ENCODE results near the gene CLIC6. TPM values are rescaled to one million over a fixed set of nuclear protein-coding genes. Genes with fewer than 3 reads are reported as not detected.

Gene CLIC6
- polyA plus RNA-seq, 2 of the 4 experiments (the other 2 are of a cell fraction): 0.01 to 0.08 TPM

DNA sequence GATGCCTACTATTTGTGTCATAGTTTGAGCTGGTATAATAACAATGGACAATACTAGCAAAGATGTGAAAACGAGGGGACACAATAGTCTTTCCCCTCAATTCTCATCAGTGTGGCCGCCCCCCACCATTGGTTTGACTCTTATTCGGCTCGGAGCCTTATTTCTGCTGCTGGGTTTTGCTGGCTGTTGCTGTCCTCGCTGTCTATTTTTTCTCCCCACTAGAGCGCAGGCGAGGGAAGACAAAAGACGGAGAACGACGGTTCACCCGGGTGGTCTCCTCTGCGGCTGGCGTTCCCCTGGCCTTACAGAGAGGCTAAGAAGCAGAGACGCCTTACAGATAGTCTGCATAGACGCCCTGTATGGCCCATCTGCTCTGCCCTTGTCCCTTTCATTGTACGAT lies 19.4 kb downstream of the CLIC6 start (continued):
- TF ChIP-seq EHF (CRISPR knock-in tag; IDR thresholded peaks at IDR 0.05) (no peak), RAD21 (conservative IDR thresholded peaks at IDR 0.05 in 1 of 2, IDR thresholded peaks at IDR 0.05 in 1 of 2) (peak; percentile 44 to 47; a peak in 3 of 5 replicates), MAZ (IDR thresholded peaks at IDR 0.05; ENCODE audit: borderline replicate concordance, low read depth, low read length) (no peak), HOXB13 (CRISPR knock-in tag; IDR thresholded peaks at IDR 0.05; ENCODE audit: low read depth) (no peak), RARB (CRISPR knock-in tag; IDR thresholded peaks at IDR 0.05) (no peak), HOXB5 (CRISPR knock-in tag; IDR thresholded peaks at IDR 0.05) (no peak), HOXA7 (CRISPR knock-in tag; IDR thresholded peaks at IDR 0.05) (no peak), SMC3 (IDR thresholded peaks at IDR 0.05) (peak; percentile 44; the same call in 2 of the 3 replicates), BHLHE40 (IDR thresholded peaks at IDR 0.05; ENCODE audit: low read depth, low read length) (no peak), RCOR1 (IDR thresholded peaks at IDR 0.05; ENCODE audit: low read depth, low read length) (no peak), CHD4 (IDR thresholded peaks at IDR 0.05; ENCODE audit: borderline replicate concordance) (no peak), ESRRA (IDR thresholded peaks at IDR 0.05; ENCODE audit: borderline replicate concordance, low read length) (no peak), SREBF2 (IDR thresholded peaks at IDR 0.05) (no peak), HEYL (CRISPR knock-in tag; IDR thresholded peaks at IDR 0.05) (no peak)
- TF ChIP-seq, protein P1, sequence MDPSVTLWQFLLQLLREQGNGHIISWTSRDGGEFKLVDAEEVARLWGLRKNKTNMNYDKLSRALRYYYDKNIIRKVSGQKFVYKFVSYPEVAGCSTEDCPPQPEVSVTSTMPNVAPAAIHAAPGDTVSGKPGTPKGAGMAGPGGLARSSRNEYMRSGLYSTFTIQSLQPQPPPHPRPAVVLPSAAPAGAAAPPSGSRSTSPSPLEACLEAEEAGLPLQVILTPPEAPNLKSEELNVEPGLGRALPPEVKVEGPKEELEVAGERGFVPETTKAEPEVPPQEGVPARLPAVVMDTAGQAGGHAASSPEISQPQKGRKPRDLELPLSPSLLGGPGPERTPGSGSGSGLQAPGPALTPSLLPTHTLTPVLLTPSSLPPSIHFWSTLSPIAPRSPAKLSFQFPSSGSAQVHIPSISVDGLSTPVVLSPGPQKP (IDR thresholded peaks at IDR 0.05; ENCODE audit: low read depth, low read length): no peak
- TF ChIP-seq, protein P2, sequence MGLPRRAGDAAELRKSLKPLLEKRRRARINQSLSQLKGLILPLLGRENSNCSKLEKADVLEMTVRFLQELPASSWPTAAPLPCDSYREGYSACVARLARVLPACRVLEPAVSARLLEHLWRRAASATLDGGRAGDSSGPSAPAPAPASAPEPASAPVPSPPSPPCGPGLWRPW (IDR thresholded peaks at IDR 0.05): no peak
- TF ChIP-seq, protein P3, sequence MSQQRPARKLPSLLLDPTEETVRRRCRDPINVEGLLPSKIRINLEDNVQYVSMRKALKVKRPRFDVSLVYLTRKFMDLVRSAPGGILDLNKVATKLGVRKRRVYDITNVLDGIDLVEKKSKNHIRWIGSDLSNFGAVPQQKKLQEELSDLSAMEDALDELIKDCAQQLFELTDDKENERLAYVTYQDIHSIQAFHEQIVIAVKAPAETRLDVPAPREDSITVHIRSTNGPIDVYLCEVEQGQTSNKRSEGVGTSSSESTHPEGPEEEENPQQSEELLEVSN (IDR thresholded peaks at IDR 0.05; ENCODE audit: borderline replicate concordance, low read depth): no peak

DNA sequence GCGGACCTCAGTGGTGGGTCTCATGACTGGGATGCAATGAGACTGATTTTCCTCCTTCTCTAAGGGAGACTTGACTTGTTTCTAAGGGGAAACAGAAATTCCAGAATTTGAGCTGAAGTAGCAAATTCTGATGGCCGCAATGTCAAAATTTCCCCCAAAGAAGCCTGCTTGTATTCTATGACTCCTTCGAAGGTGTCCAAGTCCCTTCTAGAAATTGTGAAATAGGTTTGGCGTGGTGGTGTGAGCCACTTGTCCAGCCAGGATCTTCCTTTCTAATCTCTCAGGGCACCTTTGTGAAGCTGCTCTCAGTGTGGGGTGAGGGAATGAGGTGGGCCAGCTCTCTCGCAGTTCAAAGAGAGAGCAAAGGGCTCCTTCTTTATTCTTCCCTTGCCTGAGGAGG lies 19.9 kb downstream of the CLIC6 start:
- Histone ChIP-seq H3K4me1 (no peaks in the 10 kb centered on the region), H3K9me3 (no peaks in the 10 kb centered on the region), H3K4me2 (peak overlapping the region; percentile 65; the same call in 2 of the 3 replicates), H3K27ac (no peak overlapping the region), H3K4me3 (no peak overlapping the region)
- TF ChIP-seq JUN (IDR thresholded peaks at IDR 0.05): no peak
- no peak for TF ChIP-seq SREBF2 (IDR thresholded peaks at IDR 0.05)
- no peak for TF ChIP-seq EP300 (IDR thresholded peaks at IDR 0.05)
- TF ChIP-seq, protein P4, sequence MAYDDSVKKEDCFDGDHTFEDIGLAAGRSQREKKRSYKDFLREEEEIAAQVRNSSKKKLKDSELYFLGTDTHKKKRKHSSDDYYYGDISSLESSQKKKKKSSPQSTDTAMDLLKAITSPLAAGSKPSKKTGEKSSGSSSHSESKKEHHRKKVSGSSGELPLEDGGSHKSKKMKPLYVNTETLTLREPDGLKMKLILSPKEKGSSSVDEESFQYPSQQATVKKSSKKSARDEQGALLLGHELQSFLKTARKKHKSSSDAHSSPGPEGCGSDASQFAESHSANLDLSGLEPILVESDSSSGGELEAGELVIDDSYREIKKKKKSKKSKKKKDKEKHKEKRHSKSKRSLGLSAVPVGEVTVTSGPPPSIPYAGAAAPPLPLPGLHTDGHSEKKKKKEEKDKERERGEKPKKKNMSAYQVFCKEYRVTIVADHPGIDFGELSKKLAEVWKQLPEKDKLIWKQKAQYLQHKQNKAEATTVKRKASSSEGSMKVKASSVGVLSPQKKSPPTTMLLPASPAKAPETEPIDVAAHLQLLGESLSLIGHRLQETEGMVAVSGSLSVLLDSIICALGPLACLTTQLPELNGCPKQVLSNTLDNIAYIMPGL (CRISPR knock-in tag; IDR thresholded peaks at IDR 0.05; ENCODE audit: borderline replicate concordance): no peak
- TF ChIP-seq PHF8 (IDR thresholded peaks at IDR 0.05; ENCODE audit: borderline replicate concordance, low read depth): no peak
- TF ChIP-seq JUNB (IDR thresholded peaks at IDR 0.05): no peak
- TF ChIP-seq KDM5A (IDR thresholded peaks at IDR 0.05): no peak
- no peak for TF ChIP-seq HOXB13 (CRISPR knock-in tag; IDR thresholded peaks at IDR 0.05; ENCODE audit: low read depth)
- TF ChIP-seq, protein P5, sequence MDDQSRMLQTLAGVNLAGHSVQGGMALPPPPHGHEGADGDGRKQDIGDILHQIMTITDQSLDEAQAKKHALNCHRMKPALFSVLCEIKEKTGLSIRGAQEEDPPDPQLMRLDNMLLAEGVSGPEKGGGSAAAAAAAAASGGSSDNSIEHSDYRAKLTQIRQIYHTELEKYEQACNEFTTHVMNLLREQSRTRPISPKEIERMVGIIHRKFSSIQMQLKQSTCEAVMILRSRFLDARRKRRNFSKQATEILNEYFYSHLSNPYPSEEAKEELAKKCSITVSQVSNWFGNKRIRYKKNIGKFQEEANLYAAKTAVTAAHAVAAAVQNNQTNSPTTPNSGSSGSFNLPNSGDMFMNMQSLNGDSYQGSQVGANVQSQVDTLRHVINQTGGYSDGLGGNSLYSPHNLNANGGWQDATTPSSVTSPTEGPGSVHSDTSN (IDR thresholded peaks at IDR 0.05): no peak
- no peak for TF ChIP-seq SMC3 (IDR thresholded peaks at IDR 0.05)
- no peak for TF ChIP-seq MYC (IDR thresholded peaks at IDR 0.05; ENCODE audit: borderline replicate concordance, low read length)
- TF ChIP-seq HDAC2 (IDR thresholded peaks at IDR 0.05): no peak
- TF ChIP-seq, protein P2 (IDR thresholded peaks at IDR 0.05): no peak
- no peak for TF ChIP-seq ZFP36 (IDR thresholded peaks at IDR 0.05; ENCODE audit: borderline replicate concordance, partially characterized antibody)
- no peak for TF ChIP-seq RFX5 (IDR thresholded peaks at IDR 0.05)
- TF ChIP-seq, protein P6, sequence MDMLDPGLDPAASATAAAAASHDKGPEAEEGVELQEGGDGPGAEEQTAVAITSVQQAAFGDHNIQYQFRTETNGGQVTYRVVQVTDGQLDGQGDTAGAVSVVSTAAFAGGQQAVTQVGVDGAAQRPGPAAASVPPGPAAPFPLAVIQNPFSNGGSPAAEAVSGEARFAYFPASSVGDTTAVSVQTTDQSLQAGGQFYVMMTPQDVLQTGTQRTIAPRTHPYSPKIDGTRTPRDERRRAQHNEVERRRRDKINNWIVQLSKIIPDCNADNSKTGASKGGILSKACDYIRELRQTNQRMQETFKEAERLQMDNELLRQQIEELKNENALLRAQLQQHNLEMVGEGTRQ (IDR thresholded peaks at IDR 0.05): no peak
- TF ChIP-seq GATA3 (IDR thresholded peaks at IDR 0.05; ENCODE audit: borderline replicate concordance): no peak
- DNase-seq (ENCODE audit: low read depth in 1 of 2, low spot score in 1 of 2) (no peak), ATAC-seq (no peak; a peak in 1 of 6 replicates), FAIRE-seq (no peak)
- ChIA-PET POLR2A (no interaction called here), CTCF (interaction anchor here (0.8 to 3.1 kb wide), 18 partner anchors 9 to 1340 kb away, joined by 3 to 24 read pairs (median 6); no protein-coding TSS in a partner anchor)
- WGBS (ENCODE audit: missing lambda C conversion rate): 73% methylated on average over 5 of the region's 5 CpGs
